GM21367 (cell line): ENCODE results near the gene NSFL1C.

ENCODE experiments used
- ATAC-seq: cut with Tn5 transposase; IDR thresholded peaks from one replicate; pipeline ENCODE4 v1.9.1; 2021; ENCODE audit not compliant: unreplicated experiment

Gene NSFL1C

DNA sequence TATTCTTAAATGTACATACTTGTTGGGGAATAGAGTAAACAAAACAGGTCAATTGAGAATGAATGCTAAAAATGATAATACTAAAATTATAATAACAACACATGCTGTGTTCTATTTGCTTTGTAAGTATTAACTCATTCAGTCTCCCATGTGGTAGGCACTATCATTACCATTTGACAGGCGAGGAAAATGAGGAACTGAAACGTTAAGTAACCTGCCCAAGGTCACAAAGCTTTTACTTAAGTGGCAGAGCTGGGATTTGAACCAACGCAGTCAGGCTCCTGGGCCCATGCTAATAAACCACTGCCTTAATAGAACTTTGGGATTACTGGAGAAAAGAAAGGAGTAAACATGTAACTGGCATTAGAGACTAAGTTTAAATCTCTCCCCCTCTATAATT lies 3.8 kb downstream of the NSFL1C start:
- ATAC-seq: no peak

DNA sequence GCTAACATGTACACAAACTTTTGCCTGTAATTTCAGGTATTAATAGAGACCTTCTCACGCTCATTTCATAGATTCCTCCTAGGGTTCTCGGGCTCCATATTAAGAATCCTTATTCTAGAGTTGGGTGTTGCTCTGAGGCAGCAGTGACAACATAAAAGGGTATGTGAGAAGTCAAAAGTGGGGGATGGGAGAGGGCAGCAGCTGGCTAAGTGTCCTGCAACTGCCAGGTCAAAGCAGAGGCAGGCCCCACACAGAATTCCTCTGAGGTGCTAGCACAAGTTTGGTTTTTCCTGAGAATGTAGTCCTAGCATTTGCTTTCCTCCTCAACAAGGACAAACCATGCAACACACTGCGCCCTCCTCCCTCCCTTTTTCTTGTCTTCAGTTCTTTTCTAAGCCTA lies 4.6 kb downstream of the NSFL1C start:
- no peak for ATAC-seq

DNA sequence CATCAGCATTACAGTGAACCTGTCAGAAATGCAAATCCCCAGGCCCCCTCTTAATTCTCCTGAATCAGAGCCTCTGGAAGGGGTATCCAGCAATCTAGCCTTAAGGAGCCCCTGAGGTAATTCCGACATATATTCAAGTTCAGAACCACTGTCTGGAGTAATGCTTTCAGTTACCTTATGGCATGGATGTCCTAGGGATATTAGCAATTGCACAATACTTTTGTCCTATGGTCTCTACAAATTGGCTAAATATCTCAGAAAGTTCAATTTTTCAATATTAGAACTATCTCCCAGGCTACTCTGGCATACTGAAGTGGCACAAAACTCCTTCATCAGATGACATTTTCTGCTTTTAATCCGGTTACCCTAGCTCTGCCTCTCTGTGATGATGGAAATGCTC lies 6.4 kb downstream of the NSFL1C start:
- no peak for ATAC-seq

DNA sequence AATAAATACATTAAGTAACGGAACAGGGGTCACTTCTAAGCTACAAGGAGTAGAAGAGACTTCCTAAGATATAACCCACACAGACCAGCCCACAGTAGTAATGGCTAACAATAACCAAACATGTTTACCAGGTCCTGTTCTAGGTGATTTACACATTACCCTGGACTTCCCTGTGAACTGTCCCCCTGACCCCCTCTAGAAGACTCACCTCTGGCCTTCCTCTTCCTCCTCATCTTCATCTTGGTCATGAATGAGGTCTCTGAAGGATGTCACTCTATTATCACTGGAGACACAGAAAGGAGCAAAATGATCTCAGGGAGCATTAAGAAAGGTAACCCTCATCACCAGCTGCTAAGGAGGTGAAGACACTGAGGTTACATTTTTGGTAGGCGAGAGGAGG lies 8.7 kb downstream of the NSFL1C start:
- no peak for ATAC-seq

DNA sequence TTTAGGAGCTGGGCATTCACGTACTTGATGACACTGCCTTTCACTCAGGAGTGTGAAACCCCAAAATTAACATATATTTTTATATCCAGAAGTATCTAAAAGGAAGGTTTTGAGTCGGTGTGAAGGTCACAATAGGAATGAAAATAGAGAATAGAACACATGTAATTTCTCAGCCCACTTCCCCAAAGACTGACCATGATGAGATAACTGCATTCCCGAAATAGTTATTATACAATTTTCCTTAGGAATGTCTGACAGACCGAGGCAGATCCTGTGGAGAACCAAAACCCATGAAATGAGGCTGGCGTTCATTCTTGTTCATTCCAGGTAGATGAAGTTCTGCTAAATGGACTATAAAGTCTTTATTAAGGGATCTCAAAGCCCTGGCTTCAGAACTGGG lies 10.3 kb downstream of the NSFL1C start:
- ATAC-seq: no peak

DNA sequence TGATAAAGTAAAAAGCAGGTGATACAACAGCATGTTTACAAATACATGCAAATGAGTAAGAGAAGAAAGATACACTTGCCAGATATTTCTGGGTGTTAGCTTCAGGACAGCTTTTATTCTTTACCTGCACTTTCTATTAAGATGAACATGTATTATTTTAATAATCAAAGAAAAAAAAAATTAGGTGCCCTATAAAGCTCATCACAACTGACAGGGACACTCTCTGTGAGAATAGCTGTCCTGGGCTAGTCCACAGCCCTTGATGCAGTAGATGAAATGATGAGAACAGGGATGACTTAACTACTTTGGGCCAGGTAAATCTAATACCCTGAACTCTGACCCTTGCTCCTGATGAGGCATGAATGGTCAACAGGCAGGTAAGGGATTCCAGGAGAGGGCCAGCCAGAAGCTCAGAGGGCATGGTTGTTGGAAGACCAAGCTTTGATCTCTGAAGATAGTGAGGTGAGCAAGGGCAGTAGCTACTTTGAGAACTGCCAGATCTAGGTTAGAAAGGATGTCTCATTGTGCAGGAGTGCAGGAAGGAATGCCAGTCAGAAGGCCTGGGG lies 15.6 kb downstream of the NSFL1C start:
- no peak for ATAC-seq

DNA sequence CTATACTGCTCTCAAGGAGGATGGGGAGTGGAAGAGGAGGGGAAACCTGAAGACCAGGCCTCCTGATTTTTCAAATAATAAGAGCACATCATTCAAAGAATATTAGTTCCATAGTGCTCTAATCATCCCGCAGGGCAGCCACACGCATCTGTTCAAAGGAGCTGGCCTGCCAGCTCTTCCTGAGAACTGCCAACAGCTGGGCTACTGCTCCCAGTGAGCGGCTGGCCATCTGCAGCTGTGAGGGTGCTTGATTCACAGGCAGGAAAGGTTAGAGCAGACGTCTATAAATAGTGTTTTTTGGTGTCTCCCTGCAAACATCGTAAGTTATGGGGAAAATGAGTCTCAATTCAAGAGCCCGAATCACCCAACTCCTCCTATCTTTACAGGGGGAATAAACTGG lies 17.3 kb downstream of the NSFL1C start:
- no peak for ATAC-seq

DNA sequence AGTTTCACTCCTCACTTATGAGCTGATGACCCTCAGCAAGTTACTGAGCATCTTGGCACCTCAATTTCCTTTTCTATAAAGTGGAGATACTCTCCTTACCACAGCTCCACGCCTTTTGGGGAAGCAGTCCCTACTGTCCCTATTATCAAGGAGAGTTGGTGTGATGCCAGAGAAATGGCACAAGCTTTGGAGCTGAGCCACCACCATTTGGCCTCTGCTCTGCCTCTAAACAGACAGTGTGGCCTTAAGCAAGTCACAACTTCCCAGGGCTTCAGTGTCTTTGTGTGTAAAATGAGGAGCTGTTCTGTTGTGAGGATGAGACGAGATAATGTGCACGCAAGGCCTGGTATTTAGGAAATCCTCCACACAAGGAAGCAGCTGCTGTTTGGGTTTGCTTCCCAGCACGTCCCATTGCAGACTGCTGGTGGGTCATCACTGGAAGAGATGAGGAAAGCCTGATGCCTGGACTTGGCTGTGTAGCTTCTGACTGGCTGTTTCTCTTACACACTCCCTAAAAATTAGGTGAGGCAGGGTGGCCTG lies 18.5 kb downstream of the NSFL1C start:
- no peak for ATAC-seq

DNA sequence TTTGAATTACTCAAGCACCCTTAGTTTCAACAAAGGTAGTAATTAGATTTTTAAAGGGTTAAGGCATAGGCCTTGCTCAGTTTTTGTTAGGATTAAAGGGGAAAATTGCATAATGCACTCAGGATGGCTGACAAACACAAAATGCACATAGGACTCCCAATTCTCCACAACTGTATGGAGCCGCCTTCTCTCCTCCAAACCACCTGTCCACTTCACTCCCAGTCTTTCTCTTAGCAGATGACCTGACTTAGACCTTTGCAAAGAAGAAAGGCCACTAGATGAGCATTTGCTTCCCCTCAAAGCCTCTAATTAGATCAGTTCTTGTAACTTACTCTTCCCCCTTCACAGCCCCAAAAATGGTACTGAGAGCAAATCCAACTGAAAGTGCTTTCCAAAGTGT lies 20.1 kb downstream of the NSFL1C start:
- no peak for ATAC-seq

DNA sequence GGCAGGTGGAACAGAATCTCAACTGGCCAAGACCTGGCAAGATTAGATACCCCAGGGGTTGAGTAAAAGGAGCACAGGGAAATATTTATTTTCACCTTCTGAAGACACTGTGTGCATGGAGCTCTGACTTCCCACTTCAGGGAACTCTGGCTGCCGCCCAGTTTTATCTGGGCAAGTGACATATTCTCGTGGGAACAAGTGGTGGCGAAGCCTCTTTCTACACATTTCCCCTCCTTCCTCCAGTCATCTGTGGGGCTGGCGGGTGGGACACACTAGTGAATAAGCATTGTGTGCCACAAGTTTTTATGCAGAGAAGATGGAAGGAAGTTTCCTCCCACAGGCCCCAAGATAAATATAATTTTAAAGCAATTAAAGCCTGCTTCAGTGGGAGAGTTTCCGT lies 23.6 kb downstream of the NSFL1C start:
- ATAC-seq: no peak

DNA sequence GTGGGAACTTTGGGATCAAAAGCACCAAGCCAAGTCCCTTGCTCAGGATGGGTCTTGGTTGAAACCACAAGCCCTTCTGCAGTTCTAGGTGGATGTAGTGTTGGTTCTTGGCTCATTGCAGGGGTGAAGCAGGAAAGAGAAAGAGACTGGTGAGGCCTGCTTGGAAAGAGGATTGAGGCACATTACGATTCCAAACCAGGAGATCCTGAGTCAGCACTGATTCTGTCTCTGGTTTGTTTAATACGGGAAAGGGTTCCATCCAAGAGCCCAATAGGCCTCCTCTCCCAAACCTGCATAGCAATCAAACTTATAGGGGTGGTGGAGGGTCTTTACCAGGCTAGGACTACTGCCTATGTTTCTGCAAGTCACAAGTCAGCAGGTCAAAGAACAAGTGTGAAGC lies 24.3 kb downstream of the NSFL1C start:
- no peak for ATAC-seq

DNA sequence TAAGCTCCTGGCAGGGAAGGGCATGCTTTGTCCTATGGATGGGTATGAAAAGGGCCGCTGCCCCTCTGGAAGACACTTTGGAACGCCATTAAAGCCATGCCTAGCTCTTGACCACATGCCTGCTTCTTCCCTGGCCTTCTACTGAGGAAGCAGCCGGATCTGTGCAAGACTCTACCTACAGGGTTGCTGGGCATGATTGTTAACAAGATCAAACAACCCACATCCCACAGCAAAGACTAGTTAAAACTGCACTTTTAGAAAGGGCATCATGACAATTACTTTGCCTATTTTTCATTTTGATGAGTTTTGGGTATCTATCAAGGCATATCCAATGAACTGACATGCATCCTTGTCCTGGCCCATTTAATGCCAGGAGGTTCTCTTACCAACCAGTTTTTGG lies 25.5 kb downstream of the NSFL1C start:
- ATAC-seq: no peak

DNA sequence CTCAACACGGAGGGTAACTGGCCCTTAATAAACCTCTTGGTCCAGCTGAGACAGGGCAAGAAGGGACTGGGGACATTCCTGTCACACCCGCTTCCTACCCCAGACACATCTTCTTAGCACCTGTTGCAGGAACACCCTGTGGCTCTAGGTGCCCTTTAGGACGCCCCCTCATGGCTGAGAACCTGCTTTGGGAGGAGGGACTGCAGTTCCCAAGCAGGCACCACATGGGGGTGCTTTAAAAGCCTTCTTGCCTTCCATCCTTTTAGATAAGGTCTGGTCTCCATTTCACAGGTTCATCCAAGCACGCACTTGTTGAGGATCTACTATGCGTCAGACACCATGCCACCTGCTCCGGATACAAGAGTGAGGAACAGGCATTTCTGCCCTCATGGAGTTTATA lies 26.6 kb downstream of the NSFL1C start:
- ATAC-seq: no peak

DNA sequence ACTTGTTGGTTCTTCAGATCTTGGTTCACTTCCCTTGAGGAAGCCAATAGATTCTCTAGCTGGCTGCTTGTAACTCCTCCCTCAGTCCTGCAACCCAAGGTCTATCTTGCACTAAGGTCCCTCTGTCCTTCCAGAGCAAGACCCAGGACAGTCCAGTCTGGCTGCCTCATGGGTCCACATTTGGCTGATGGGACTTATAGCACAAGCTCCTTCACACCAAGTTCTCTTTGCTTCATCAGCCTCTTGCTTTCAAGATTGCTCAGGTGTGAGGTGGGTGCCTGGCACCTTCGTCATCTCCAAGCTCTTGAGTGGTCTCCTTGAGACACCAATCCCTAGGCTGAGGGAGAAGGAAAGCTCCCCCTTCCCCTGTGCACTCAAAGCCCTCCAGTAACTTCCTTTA lies 28.3 kb downstream of the NSFL1C start:
- no peak for ATAC-seq

DNA sequence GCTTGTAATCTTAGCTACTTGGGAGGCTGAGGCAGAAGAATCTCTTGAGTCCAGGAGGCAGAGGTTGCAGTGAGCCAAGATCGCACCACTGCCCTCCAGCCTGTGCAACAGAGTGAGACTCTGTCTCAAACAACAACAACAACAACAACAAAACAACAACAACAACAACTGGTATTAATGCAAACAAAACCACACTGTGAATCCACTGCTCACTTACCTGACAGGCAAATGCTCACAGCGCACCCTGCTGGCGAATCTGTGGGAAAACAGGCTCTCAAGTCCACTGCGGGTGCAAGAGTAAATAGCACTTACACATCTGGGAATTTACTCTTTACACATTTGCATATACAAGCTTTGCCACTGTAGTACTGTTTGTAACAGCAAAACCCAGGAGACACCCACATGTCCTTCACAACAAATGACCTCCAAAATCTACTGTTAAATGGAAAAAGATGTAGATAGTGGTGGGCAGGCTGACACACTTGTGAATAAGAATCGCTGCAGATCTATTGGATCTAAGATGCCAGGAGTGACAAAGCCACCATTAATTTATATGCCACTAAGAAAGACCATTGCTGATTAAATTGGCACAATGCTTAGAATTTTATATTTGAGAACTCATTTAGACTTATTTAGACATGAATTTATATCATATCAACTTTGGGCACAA lies 29.3 kb downstream of the NSFL1C start:
- no peak for ATAC-seq

DNA sequence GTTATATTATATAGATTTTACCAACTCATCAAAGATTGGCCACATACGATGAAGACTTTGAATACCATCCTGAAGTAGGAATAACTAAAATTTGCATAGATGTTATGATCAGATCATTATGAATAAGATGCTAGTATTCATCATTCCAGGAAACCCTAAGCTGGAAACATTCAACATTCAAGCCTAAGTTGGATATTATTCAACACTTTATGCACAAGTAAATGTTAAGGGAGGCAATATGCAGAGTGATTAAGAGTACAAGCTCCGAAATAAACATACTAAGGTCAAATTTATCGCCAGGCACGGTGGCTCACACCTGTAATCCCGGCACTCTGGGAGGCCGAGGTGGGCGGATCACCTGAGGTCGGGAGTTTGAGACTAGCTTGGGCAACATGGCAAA lies 30.4 kb downstream of the NSFL1C start:
- no peak for ATAC-seq

DNA sequence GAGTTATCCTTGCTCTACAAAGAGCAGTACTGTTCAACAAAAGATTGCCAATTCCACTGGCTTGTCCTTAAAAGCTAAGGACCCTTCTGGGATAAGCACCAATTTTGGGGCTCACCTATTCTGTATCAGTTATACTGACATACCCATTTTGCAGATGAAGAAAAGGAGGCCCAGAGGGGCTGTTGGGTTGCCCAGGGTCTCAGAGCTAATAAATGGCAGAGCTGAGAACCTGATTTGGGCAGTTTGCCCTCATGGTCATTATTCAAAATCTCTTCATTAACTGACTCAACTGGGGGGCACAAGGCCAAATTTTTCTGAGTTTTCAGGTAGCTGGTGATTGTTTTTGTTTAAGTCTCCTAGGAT lies 31.3 kb downstream of the NSFL1C start:
- ATAC-seq: no peak

DNA sequence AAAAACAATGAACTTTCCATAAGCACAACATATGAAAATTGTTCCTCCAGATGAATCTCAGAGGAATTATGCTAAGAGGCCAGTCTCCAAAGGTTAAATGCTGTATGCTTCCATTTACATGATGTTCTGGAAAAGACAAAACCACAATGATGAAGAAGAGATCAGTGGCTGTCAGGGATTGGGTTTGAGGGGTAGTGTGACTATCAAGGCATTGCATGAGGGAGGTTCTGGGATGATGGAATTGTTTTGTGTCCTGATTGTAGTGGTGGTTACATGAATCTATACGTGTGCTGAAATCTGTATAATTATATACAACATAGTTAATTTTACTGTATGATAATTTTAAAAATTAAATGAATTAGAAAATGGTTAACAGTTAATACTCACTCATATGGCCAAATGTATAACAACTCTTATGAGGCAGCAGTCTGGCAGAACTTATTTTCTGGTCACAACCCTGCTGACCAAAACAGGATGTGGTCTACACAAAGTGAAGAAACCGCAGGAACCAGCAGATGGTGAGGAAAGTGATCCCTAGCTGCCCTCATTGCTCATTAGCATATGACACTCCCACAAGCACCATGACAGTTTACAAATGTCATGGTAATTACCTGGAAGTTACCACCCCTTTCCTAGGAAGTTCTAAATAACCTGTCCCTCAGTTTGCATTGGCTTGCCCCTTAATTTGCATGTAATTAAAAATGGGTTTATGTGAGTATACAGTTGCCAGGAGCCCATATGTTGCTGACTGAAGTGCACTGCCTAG lies 31.9 kb downstream of the NSFL1C start:
- peak; percentile 86 for ATAC-seq

DNA sequence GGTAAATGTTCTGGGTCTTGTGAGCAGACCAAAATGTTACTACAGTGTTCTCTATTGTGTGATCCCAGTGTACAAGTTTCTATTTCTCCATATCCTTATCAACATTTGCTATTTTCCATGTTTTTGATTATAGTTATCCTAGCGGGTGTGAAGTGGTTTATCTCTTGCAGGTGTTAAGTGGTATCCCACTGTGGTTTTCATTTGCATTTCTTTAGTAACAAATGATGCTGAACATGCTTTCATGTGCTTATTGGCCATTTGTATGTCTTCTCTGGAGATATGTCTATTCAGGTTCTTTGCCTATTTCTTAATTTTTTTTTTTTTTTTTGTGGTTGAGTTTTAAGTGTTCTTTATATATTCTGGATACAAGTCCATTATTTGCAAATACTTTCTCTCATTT lies 35.5 kb downstream of the NSFL1C start:
- no peak for ATAC-seq

DNA sequence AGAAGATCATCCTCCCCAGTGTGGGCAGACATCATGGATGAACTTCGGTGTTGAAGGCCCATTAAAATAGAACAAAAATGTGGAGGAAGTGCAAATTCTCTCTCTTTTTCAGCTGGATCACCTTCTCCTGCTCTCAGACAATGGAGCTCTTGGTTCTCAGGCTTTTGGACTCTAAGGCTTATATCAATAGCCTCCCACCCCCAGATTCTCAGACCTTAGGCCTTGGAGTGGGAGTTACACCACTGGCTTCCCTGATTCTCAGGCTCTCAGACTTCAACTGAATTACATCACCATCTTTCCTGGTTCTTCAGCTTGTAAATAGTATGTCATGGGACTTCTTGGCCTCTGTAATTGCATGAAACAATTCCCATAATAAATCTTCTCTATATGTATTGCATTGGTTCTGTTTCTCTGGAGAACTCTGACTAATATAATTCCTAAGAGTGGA lies 36.6 kb downstream of the NSFL1C start:
- ATAC-seq: no peak

DNA sequence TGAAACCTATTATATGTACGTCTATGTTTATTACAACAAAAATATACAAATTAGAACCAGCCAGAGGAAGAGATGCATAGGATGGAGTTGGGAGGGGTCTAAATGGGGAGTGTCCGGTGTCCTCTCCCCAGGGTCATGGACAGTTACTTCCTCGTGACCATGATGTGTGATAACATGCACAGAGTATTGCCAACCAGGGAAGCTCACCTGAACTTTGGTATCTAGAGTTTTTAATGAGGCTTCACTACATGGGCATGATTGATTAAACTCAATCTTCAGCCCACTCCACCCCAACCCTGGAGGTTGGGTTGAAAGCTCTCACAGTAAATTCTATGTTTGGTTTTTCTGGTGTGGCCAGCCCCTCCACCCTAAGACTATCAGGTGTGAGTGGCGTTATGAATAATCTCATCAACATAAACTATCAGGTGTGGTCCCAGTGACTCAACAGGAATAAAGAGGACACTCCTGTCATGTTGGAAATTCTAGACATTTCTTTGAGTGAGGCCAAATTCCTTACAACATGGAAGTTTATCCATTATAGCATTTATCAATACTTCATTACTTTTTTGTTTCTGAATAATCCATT lies 37.4 kb downstream of the NSFL1C start:
- no peak for ATAC-seq
